ENCODE measurements around the gene LCE4A.
"Not testable (repeated sequence)": the region's sequence is repeated elsewhere in the genome, so short reads cannot be mapped to it uniquely, and the experiment has no call there.

The LCE4A gene, protein sequence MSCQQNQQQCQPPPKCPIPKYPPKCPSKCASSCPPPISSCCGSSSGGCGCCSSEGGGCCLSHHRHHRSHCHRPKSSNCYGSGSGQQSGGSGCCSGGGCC

DNA sequence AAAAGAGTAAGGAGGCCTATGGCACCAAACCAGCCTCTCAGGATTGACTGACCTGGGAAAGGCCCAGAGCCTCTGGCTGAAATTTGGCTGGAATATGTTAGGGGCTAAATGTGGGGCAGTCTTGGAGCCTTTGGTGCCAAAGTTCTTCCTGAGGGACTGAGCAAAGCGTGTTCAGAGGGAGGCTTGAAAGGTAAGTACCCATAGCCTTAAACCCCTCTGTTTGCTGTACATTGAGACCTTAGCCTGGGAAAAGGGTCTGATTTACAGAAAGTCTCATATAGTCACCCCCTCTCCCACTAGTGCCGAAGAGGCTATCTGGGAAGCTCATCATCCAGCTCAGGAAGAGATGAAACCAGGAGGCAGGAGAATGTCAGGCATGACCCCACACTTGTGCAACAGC lies at the start of gene LCE4A:
Gene LCE4A (plus strand): TSS at position 301 of the 400 bp plus-strand sequence. CDS start 916 bp downstream, outside the sequence.
- no peak for DNase-seq (ENCODE audit: low read depth in 2 of 2)

DNA sequence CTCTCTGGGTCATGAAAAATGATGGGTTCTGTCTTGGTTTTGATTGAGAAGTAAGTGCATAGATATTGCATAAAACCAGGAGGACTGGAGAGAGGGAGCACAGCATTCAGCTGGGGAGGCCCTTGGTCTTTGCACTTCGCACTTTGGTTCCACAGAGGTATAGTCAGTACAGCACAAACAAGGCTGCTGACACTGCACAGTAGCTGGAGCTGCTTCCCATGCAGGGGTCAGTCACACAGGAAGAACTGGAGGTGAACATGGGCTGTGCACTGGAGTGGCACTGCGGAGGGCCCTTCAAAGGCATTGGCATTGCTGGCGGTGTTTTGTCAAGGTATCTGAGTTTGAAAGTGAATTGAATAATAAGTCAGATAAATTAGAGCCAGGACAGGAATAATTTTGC lies 49.3 kb upstream of the LCE4A start:
- no peak for DNase-seq (ENCODE audit: low read depth in 2 of 2)

DNA sequence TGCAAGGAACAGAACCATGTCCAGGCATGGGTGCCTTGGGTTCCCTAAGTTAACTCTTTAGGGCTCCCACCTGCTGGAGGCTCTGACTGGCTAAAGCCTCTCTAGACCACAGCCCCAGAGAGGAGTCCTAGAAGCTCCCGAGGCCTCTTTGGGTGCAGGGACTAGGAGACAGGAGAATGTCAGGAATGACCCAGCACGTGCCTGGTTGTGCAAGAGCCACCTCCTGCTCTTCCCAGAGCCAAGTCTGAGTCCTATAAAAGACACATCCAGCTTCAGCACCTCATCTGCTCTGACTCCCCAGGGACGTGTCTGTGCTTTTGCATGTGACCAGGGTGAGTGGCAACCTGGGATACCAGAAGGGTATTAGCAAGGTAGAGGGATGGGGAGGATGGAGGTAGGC lies 44.9 kb upstream of the LCE4A start, which contains the start of gene LCE2D:
Gene LCE2D (plus strand): TSS at position 283 of the 400 bp plus-strand sequence. CDS start 726 bp downstream, outside the sequence.
- DNase-seq (ENCODE audit: low read depth in 2 of 2): no peak

DNA sequence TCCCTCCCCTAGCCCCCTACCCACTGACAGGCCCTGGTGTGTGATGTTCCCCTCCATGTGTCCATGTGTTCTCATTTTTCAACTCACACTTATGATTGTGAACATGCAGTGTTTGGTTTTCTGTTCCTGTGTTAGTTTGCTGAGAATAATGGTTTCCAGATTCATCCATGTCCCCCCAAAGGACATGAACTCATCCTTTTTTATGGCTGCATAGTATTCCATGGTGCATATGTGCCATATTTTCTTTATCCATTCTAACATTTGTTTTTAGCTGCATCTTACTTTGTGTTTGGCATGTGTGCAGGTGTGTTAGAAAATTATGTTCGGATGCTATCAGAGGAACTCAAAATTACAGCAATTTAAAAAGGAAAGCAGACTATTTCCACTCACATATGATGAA lies 41.8 kb upstream of the LCE4A start:
- not testable (repeated sequence) for DNase-seq (ENCODE audit: low read depth in 2 of 2)

DNA sequence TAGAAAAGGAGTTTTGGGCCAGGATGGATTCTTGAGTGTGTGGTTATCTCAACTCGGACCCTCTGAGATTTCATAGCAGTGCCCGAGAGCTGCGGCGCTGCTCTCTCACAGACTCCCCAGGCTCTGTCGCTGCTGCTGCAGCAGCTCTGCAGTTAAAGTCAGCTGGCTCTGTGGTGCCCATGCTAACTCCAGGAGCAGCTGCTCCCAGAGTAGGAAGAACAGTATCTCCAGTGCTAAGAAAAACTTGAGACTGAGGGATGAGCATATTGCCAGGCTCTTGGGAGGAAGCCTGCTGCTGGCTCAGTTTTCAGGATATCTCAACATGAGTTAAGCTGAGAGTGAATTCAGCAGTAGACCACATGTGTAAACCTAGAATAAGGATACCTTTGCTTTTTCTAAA lies 40.3 kb upstream of the LCE4A start:
- DNase-seq (ENCODE audit: low read depth in 2 of 2): no peak

DNA sequence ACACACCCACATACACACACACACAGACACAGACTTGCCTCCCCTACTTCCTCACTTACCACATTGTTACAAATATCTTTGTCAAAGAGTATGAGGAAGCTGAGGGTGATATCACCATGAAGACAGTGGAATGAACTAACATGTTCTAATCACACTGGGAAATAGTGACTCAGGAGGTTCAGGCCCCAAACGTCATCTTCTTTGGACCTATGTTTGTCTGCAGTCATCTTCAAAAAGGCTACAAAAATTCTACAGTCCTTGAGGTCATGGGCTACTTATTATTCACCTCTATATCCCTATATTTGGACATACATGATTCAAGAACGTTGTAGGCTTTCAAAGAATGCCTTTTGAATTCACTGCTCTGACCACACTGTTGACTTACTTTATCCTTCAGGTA lies 34.9 kb upstream of the LCE4A start:
- no peak for DNase-seq (ENCODE audit: low read depth in 2 of 2)

DNA sequence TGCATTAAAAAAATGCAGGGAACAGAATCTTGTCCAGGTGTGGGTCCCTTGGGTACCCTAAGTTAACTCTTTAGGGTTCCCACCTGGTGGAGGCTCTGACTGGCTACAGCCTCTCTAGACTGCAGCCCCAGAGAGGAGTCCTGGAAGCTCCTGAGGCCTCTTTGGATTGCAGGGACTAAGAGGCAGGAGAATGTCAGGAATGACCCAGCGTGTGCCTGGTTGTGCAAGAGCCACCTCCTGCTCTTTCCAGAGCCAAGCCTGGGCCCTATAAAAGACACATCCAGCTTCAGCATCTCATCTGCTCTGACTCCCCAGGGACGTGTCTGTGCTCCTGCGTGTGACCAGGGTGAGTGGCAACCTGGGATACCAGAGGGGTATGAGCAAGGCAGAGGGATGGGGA lies 33.0 kb upstream of the LCE4A start, which contains the start of gene LCE2C:
Gene LCE2C (plus strand): TSS at position 297 of the 400 bp plus-strand sequence. CDS start 737 bp downstream, outside the sequence.
- not testable (repeated sequence) for DNase-seq (ENCODE audit: low read depth in 2 of 2)

DNA sequence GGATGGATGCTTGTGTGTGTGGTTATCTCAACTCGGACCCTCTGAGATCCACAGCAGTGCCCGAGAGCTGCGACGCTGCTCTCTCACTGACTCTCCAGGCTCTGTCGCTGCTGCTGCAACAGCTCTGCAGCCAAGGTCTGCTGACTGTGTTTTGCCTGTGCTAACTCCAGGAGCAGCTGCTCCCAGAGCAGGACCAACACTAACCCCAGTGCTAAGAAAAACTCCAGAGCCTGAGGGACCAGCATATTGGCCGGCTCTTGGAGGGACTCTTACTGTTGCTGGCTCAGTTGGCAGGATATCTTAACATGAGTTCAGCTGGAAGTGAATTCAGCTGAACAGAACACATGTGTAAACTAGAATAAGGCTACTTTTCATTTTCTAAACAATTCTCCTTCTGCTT lies 28.5 kb upstream of the LCE4A start:
- no peak for DNase-seq (ENCODE audit: low read depth in 2 of 2)

DNA sequence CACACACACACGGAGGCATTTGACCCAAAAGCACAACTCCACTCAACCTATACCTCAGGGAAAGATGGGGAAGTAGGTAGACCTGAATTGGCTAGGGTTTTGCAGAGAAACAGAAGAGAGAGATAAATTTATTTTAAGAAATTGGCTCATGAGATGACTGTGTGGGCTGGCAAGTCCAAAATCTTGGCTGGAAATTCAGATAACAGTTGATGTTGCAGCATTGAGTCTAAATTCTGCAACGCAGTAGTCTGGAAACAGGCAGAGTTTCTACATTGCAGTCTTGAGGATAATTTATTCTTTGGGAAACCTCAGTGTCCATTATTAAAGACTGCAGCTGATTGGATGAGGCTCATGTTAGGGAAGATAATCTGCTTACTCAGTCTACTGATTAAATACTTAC lies 26.3 kb upstream of the LCE4A start:
- no peak for DNase-seq (ENCODE audit: low read depth in 2 of 2)

DNA sequence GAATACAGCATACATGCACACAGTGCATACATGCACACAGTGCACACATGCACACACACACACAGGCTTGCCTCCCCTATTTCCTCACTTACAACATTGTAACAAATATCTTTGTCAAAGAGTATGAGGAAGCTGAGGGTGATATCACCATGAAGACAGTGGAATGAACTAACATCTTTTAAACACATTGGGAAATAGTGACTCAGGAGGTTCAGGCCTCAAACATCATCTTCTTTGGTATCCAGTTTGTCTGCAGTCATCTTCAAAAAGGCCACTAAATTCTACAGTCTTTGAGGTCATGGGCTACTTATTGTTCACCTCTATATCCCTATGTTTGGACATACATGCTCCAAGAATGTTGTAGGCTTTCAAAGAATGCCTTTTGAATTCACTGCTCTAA lies 24.1 kb upstream of the LCE4A start:
- no peak for DNase-seq (ENCODE audit: low read depth in 2 of 2)

DNA sequence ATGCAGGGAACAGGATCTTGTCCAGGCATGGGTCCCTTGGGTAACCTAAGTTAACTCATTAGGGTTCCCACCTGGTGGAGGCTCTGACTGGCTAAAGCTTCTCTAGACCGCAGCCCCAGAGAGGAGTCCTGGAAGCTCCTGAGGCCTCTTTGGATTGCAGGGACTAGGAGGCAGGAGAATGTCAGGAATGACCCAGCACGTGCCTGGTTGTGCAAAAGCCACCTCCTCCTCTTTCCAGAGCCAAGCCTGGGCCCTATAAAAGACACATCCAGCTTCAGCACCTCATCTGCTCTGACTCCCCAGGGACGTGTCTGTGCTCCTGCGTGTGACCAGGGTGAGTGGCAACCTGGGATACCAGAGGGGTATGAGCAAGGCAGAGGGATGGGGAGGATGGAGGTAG lies 22.1 kb upstream of the LCE4A start, which contains the start of gene LCE2B:
Gene LCE2B (plus strand): TSS at position 301 of the 400 bp plus-strand sequence. CDS start 721 bp downstream, outside the sequence.
- not testable (repeated sequence) for DNase-seq (ENCODE audit: low read depth in 2 of 2)

DNA sequence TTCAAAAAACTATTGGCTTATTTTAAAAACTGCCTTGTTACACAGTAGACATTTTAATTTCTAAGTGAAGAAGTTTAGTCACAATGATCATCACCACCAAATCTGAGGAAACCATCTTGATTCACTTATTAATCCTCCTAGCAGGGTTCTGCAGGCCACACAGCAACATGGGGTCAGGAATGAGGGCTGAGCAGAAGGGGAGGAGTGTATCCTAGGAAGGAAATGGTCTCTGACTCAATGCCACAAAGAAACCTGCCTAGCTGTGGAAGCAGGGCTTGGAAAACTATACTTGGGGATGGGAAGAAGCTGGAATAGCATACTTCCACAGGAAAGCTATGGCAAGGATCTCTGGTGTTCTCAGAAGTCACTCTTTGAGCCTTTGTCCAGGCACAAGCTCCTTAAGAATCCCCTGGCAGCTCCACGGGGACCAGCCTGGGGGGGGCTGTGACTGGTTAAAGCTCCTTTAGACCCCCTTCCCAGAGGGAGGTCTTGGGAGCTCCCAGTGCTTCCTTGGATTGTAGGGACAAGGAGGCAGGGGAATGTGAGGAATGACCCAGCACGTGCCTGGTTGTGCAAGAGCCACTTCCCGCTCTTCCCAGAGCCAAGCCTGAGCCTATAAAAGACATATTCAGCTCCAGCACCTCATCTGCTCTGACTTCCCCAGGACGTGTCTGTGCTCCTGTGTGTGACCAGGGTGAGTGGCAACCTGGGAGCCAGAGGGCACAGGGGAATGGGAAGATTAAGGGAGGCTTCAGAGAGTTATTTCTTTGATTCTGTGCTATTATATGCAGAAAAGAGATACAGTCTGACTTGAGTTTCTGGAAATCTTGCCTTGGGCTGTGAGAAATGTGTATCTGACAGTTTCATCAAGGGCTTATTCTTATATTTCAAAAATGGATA lies 10.0 kb upstream of the LCE4A start, which contains the start of gene LCE2A:
Gene LCE2A (plus strand): TSS at position 645 of the 900 bp plus-strand sequence. CDS start 557 bp downstream, outside the sequence.
- no peak for DNase-seq (ENCODE audit: low read depth in 2 of 2)

DNA sequence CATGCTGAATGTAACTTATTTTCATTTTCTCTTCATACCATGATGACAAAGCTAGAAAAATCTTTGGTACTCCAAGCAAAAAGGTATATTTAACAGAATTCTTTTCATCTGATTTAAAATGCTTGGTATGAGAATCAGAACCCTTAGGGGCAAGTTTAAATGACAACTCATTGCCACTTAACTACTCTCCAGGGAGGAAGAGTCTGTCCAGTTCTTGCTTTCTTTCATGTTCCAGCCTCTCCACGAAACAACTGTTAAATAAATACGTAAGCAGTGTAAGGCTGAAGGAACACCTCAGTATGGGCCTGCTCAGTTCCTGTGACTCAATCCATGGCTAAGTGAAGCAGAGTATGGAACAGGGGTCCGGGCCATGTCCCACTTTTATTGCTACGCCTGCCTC lies 8.2 kb upstream of the LCE4A start:
- no peak for DNase-seq (ENCODE audit: low read depth in 2 of 2)

DNA sequence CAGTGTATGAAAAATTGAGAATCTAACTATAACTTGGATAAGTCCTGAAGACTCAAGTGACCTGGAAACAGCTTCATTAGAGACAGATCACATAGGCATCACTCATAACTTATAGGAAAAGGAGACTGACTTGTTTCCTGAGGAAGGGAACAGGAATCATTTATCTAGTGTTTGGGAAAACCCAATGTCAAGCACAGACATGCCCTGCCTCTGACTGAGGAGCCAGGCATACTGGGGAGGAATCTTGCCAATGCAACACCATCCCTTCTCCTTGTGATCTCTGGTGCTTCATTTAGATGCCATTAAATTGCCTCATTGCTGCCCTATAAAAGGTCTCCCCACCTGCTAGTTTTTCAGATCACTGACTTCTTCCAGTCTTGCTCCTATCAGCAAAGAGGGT lies 10.3 kb downstream of the LCE4A start:
- no peak for DNase-seq (ENCODE audit: low read depth in 2 of 2)

DNA sequence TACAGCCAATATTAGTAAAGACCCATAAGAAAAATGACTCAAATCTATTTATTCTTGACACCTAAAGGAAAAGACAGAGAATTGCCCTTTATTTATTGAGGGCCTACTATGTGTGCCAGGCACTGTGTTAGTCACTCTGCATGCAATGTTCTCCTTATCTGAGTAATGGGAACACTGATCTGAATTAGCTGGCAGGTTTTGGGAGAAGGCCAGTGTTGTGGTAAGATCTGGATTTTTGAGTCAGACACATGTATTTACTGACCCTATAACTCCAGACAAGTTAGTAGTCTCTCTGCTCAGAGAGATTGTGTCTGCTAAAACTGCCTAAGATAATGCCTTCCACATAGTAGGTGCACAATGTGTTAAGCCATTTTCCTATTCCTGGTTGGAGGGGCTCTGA lies 17.3 kb downstream of the LCE4A start:
- DNase-seq (ENCODE audit: low read depth in 2 of 2): no peak

DNA sequence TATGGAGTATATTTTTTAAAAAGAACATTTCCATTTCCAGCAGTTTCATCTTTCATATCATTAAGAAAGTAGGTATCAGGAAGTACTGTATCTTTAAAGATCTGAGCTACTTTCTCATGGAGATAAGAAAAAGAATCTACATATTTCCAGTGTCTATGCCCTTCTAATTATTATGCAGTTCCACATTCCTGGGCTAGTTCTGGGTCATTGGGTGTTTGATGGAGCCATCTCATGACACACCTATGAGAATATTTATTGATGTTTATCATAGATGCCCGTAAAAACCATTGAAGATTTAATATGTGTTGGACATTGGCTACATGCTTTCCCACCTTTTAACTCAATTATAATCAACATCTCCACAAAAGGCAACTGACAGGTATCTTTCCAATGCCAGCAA lies 21.0 kb downstream of the LCE4A start:
- DNase-seq (ENCODE audit: low read depth in 2 of 2): no peak

DNA sequence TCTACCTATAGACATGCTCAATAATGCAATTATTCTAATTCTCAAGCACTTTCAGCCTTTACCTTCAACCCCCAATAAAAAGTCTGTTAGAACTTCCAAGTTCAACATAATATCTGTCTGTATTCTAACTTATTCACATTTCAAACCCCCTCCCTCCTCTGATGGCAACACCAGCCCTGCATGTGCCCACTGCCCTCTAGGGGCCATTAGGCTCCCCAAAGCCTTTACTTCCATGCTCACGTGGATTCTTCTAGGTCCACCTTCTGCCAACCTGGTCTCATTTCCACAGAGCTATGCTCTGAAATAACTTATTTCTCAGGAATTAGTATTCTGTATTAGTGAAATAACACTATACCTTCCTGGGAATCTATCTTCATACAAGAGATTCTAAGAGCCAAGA lies 27.7 kb downstream of the LCE4A start:
- no peak for DNase-seq (ENCODE audit: low read depth in 2 of 2)

DNA sequence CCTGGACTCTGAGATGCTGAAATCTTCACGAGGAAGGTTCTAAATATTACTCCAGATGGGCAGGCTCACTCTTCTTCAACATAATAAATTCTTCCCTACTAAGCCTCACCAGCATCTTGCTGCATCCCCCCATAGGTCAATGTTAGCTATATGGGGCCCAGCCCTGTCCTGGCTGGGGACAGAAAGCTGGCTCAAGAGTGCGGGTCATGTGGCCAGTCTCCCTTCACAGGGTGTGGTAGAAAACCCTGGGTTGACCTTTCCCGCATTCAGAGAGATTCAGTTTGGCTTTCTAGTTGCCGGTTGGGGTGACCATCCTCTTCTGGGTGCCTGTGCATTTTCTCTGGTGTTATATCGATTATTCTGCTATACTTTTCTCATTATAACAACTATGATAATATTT lies 30.0 kb downstream of the LCE4A start:
- no peak for DNase-seq (ENCODE audit: low read depth in 2 of 2)

DNA sequence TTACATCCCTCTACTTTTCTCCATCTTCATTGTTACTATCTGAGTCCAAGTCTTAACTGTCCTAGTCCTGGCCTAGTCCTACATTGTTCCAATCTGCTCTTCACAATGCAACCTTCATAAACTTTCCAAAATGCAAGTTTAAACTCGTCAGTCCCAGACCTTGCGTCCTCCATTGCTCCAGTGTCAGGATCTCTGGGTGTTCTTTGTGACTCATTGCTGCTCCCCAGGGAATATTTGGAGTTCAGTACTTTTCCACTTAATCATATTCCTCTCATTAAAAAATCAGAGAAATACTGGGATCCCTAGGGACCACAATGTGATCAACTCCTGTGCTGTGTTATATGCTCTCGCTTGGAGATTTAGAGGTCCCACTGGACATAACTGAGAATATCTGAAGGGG lies 31.9 kb downstream of the LCE4A start:
- DNase-seq (ENCODE audit: low read depth in 2 of 2): no peak

DNA sequence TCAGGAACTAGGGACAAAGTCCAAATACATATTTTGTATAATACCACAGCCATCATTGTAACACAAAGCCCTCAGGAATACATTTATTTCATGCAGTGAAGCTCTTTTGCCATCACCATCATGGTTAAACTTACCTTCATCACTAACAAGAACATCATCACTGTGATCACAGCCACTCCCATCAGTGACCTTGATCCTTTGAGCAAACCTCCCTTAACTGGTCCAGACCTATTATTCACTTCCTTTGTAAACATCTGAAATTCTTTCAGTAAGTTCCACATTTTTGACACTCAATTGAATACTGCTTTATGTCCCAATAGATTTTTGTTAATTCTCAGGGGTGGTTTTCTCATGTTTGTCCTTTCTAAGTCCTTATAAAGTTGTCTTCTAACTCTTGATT lies 33.7 kb downstream of the LCE4A start:
- no peak for DNase-seq (ENCODE audit: low read depth in 2 of 2)

DNA sequence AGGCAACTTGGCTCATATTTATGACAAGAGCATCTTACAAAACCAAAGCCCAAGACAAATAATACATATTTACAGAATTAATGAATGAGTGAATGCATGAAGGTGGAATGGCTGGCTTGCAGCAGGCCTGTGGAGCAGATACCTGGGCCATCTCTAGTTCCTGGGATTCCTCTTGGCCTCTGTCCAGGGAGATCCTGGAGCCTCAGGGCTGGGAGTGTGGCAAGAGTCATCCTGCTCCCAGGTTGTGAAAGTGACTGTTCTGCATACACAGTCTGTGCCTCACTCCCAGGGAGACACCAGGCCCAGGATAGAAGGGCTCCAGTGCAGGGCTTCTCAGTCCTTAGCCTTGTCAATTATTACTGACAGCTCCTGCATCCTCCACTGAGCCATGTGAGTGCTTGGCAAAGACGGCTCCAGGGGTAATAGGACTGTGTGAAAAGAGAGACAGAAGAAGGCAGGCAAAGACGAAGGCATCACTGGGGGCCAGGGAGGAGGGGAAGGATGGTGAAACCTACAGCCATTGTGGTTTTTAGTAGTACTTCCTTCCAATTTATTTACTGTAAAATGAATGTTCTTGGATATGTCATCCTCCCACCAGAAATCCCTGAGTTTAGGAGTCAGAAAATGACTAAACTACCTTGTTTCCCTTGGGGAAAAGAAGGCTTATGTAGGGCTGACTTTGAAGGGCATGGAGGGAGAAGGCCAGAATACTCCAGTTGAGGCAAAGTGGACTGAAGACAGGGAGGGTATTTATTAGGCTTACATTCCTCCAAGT lies 35.6 kb downstream of the LCE4A start:
- DNase-seq (ENCODE audit: low read depth in 2 of 2): no peak

DNA sequence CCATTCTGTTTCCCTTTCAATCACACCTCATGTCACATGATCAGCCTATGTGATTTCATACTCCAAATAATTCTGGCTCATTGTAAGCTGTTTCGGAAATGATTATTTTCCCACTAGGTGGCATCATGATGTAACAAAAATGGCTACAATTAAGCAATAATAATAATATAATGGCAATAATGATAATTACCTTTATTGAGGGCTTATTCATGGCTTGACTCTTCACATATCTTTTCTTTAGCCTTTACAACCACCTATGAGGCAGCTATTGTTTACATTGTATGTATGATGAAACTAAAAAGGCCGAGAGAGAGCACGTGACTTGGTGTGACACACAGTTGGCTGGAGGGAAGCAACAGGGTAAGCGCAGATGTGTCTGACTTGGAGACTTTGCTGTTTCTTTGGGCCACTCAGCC lies 37.3 kb downstream of the LCE4A start:
- DNase-seq (ENCODE audit: low read depth in 2 of 2): no peak
